ENCODE results near the gene CHID1.

Gene CHID1

GRCh38 chr11:831118-831864 is 79.3 kb downstream of the CHID1 start:
- DNase-seq = no peak

GRCh38 chr11:830295-831117 is 80.1 kb downstream of the CHID1 start:
- peak; percentile 85 for DNase-seq

- DNase-seq = no peak
Observed at GRCh38 chr11:829847-830294, 80.7 kb downstream of the CHID1 start.

- DNase-seq = no peak
Observed at GRCh38 chr11:829176-829846, 81.3 kb downstream of the CHID1 start.

GRCh38 chr11:828506-829175 is 82.0 kb downstream of the CHID1 start:
- DNase-seq = no peak

- DNase-seq = no peak
Observed at GRCh38 chr11:827897-828192, 82.8 kb downstream of the CHID1 start, which contains the start of gene CRACR2B. Gene CRACR2B (plus strand): TSS chr11:827919. CDS start chr11:828608, 689 bp downstream.

- DNase-seq = peak; percentile 66
Observed at GRCh38 chr11:827146-827896, 83.3 kb downstream of the CHID1 start.

GRCh38 chr11:826836-827145 is 83.8 kb downstream of the CHID1 start:
- DNase-seq = no peak

- DNase-seq = no peak
Observed at GRCh38 chr11:826227-826621, 84.4 kb downstream of the CHID1 start.

- DNase-seq = no peak
Observed at GRCh38 chr11:825366-826226, 85.0 kb downstream of the CHID1 start.

GRCh38 chr11:824942-825341 is 85.7 kb downstream of the CHID1 start:
- DNase-seq = no peak

GRCh38 chr11:824292-824880 is 86.2 kb downstream of the CHID1 start:
- no peak for DNase-seq

- no peak for DNase-seq
Observed at GRCh38 chr11:823441-824291, 86.9 kb downstream of the CHID1 start.

- no peak for DNase-seq
Observed at GRCh38 chr11:821512-822371, 88.9 kb downstream of the CHID1 start.

GRCh38 chr11:820655-821511 is 89.7 kb downstream of the CHID1 start:
- DNase-seq = no peak

- DNase-seq = peak; percentile 94
Observed at GRCh38 chr11:819943-820649, 90.5 kb downstream of the CHID1 start.

All from activated CD8-positive, alpha-beta memory T cell treated with anti-CD3 and anti-CD28 coated beads, Interleukin-2, amount 50 U/mL, for 48 hours (primary cell).